GM10248 (cell line): ENCODE measurements around the gene MAPK7.

Experiments used
- CTCF ChIA-PET: fragments of 300-600 bp; sonication (Branson Sonifier 250); formaldehyde crosslinking; extraction: SDS; loops from one replicate; lab custom pipeline; 2021; ENCODE audit warnings: antibody characterized with exemption; lab: Yijun Ruan, JAX
- POLR2A ChIA-PET: fragments of 350-650 bp; sonication (Branson Sonifier 250); formaldehyde crosslinking; extraction: SDS; loops from one replicate; lab custom pipeline; 2020; ENCODE audit warnings: antibody characterized with exemption; lab: Yijun Ruan, JAX
- DNase-seq: peaks from one replicate; pipeline ENCODE4 v3.0.0; 2012; ENCODE audit errors: extremely low spot score
- TF ChIP-seq, protein P1 (sequence below): IDR thresholded peaks from 2 replicates; pipeline ENCODE4 v1.5.1; 2012; ENCODE audit warnings: mild to moderate bottlenecking, low read depth; ENCODE audit errors: extremely low read depth, missing control alignments, control extremely low read depth

The MAPK7 gene

GRCh38 chr17:19332371-19333131, 45.7 kb upstream of the MAPK7 start:
- DNase-seq, result no peak
- TF ChIP-seq, protein P1, sequence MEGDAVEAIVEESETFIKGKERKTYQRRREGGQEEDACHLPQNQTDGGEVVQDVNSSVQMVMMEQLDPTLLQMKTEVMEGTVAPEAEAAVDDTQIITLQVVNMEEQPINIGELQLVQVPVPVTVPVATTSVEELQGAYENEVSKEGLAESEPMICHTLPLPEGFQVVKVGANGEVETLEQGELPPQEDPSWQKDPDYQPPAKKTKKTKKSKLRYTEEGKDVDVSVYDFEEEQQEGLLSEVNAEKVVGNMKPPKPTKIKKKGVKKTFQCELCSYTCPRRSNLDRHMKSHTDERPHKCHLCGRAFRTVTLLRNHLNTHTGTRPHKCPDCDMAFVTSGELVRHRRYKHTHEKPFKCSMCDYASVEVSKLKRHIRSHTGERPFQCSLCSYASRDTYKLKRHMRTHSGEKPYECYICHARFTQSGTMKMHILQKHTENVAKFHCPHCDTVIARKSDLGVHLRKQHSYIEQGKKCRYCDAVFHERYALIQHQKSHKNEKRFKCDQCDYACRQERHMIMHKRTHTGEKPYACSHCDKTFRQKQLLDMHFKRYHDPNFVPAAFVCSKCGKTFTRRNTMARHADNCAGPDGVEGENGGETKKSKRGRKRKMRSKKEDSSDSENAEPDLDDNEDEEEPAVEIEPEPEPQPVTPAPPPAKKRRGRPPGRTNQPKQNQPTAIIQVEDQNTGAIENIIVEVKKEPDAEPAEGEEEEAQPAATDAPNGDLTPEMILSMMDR, result no peak
- ChIA-PET POLR2A (no interaction called here), CTCF (interaction anchor here (0.7 to 1.5 kb wide), 2 partner anchors 10 to 30 kb away, joined by 3 to 7 read pairs; partner anchors contain the start of gene B9D1)

GRCh38 chr17:19333132-19333440, 45.2 kb upstream of the MAPK7 start:
- no peak for DNase-seq
- TF ChIP-seq, protein P1, result no peak
- ChIA-PET POLR2A (no interaction called here), CTCF (interaction anchor here (0.7 kb wide), 1 partner anchor 30 kb away, joined by 3 read pairs; the partner anchor contains the start of gene B9D1)

GRCh38 chr17:19333736-19334290, 44.5 kb upstream of the MAPK7 start:
- TF ChIP-seq, protein P1, result no peak
- CTCF ChIA-PET, result no interaction called here
- DNase-seq, result no peak
- POLR2A ChIA-PET, result no interaction called here

DNA sequence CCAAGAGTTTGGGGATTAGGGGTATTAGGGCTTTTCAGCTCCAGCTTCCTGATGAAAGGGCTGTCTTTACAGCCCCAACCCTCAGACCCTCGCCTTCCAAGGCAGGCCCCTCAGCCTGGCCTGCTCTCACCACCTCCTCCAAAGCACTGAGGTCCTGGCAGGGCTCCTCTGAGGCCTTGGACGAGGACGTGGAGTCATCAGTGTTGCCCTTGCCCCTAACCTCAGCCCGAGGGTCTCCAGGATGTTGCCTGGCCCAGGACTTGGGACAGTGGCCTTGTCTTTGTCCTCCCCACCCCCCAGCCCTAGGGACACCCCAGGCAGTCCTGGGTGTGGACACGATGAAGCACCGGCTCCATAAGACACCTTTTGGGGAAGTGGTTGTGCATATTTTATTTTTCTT, 44.0 kb upstream of the MAPK7 start:
- DNase-seq, result no peak
- POLR2A ChIA-PET, result no interaction called here
- CTCF ChIA-PET, result no interaction called here
- TF ChIP-seq, protein P1, result no peak

DNA sequence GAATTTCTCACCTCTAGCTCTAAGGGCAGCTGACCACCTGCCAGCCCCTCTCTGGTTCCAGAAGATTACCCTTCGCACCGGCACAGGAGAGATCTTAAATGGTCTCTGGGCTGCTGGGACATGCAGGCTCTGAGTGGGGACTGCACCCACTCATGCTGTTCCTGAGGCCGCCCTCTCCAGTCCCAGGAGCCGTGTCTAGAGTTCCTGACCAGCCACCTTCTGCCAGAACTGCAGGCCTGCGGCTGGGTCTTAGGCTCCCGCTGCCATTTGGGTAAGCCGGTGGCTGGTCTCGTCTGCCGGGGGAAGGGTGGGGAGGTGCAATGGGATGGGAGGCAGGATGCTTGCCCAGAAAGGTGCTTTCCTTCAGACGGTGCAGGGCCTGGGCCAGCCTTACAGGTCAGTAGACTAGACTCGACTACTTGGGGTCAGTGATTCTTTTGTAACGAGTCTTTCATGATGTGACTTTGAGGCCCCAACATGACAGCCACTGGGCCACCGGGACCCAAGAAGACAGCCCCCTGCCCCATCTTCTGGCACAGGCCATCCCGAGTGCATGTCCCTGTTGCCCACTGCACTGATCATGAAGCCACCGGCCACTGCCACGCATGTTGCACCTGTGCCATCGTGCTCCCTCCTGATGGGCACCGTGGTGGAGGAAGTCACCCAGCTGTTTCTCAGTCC, 42.2 kb upstream of the MAPK7 start:
- ChIA-PET POLR2A (no interaction called here), CTCF (interaction anchor here (1.3 kb wide), 1 partner anchor 11 kb away, joined by 3 read pairs; no protein-coding TSS in a partner anchor)
- TF ChIP-seq, protein P1, result no peak
- no peak for DNase-seq

- CTCF ChIA-PET, result interaction anchor here (0.6 to 3.1 kb wide), 16 partner anchors 8 to 98 kb away, joined by 3 to 18 read pairs (median 6); partner anchors contain the start of gene B9D1
- TF ChIP-seq, protein P1, result no peak
- POLR2A ChIA-PET, result no interaction called here
- DNase-seq, result no peak
These were observed 41.2 kb upstream of the MAPK7 start for GRCh38 chr17:19336938-19337711.
